H1 (cell line): ENCODE results near the gene TIMD4. TPM values are rescaled to one million over a fixed set of nuclear protein-coding genes. Genes with fewer than 3 reads are reported as not detected.

ENCODE experiments used
- CTCF ChIA-PET: fragments of 300-600 bp; sonication (Branson Sonifier 250); formaldehyde crosslinking; loops from one replicate; lab custom pipeline; 2021; ENCODE audit not compliant: partially characterized antibody; lab: Charles Lee
- POLR2A ChIA-PET: fragments of 300-600 bp; sonication (Branson Sonifier 250); formaldehyde crosslinking; loops from one replicate; lab custom pipeline; 2021; ENCODE audit warnings: inconsistent platforms; ENCODE audit not compliant: partially characterized antibody; lab: Charles Lee
- DNase-seq, 2 experiments: peaks; one replicate each; pipeline versions ENCODE4 v3.0.0 to v3.0.0-alpha.2; 2010 to 2022; ENCODE audit warnings: low spot score in 2 of 2, low read depth in 1 of 2, mixed read lengths in 1 of 2
- FAIRE-seq: peaks from 2 replicates; lab custom pipeline; 2011; peaks lifted over from hg19 to GRCh38; lab: Jason Lieb, UNC
- H2AFZ ChIP-seq: 2 replicates; pipeline ENCODE4 v1.8.1; 2012; ENCODE audit warnings: low read length, inconsistent platforms
- H2AK5ac ChIP-seq: 2 replicates; pipeline ENCODE4 v1.6.1; 2013; ENCODE audit warnings: low read depth, low read length
- H2BK120ac ChIP-seq: replicated peaks from 2 replicates; pipeline ENCODE3; 2013; ENCODE audit warnings: low read depth, low read length, inconsistent platforms
- H2BK12ac ChIP-seq: 2 replicates; pipeline ENCODE4 v1.6.1; 2013; ENCODE audit warnings: low read depth, low read length
- H2BK15ac ChIP-seq: 2 replicates; pipeline ENCODE4 v1.6.1; 2013; ENCODE audit warnings: low read length
- H2BK20ac ChIP-seq: 2 replicates; pipeline ENCODE4 v1.6.1; 2013; ENCODE audit warnings: low read length
- H2BK5ac ChIP-seq: 2 replicates; pipeline ENCODE4 v1.6.1; 2013; ENCODE audit warnings: low read depth, low read length
- H3K14ac ChIP-seq: 2 replicates; pipeline ENCODE4 v1.6.1; 2013; ENCODE audit warnings: inconsistent platforms; ENCODE audit not compliant: insufficient read length
- H3K18ac ChIP-seq: 2 replicates; pipeline ENCODE4 v1.6.1; 2013; ENCODE audit warnings: low read length; ENCODE audit errors: extremely low read depth
- H3K23ac ChIP-seq: 2 replicates; pipeline ENCODE4 v1.6.1; 2013; ENCODE audit warnings: inconsistent platforms; ENCODE audit not compliant: insufficient read length
- H3K23me2 ChIP-seq: 2 replicates; pipeline ENCODE4 v1.6.1; 2013; ENCODE audit warnings: low read depth, low read length
- H3K27ac ChIP-seq: 2 replicates; pipeline ENCODE4 v1.6.1; 2011; ENCODE audit warnings: low read depth, low read length, inconsistent platforms
- H3K27me3 ChIP-seq, 4 experiments: replicated peaks in 1 of 4; 1 replicate in 1 of 4; 2 replicates in 3 of 4; pipeline versions ENCODE4 v1.6.1 to v1.8.1; 2011 to 2013; ENCODE audit warnings: low read length in 3 of 4, mild to moderate bottlenecking in 3 of 4, inconsistent platforms in 2 of 4, mixed read lengths in 2 of 4, moderate library complexity in 1 of 4; ENCODE audit not compliant: control insufficient read depth in 3 of 4, insufficient read depth in 3 of 4; ENCODE audit errors: extremely low read depth in 1 of 4
- H3K36me3 ChIP-seq, 4 experiments: 2 replicates each; pipeline versions ENCODE4 v1.6.1 to v1.8.1; 2011 to 2013; ENCODE audit warnings: mild to moderate bottlenecking in 4 of 4, low read length in 3 of 4, moderate library complexity in 2 of 4, control low read depth in 1 of 4, inconsistent platforms in 1 of 4; ENCODE audit not compliant: insufficient read depth in 4 of 4, control insufficient read depth in 2 of 4
- H3K4ac ChIP-seq: replicated peaks from 2 replicates; pipeline ENCODE3; 2013; ENCODE audit warnings: low read length, low read depth, mixed read lengths, inconsistent platforms; ENCODE audit not compliant: insufficient read length
- H3K4me1 ChIP-seq, 4 experiments: replicated peaks in 1 of 4; 1 replicate in 1 of 4; 2 replicates in 3 of 4; pipeline versions ENCODE4 v1.6.1 to v1.8.1; 2011 to 2013; ENCODE audit warnings: low read length in 3 of 4, inconsistent platforms in 2 of 4, mixed read lengths in 1 of 4; ENCODE audit not compliant: insufficient read depth in 4 of 4, control insufficient read depth in 3 of 4
- H3K4me2 ChIP-seq, 2 experiments: 2 replicates each; pipeline versions ENCODE4 v1.6.1 to v1.8.1; 2011 to 2013; ENCODE audit warnings: low read depth in 2 of 2, low read length in 2 of 2, control low read depth in 1 of 2, inconsistent platforms in 1 of 2, mild to moderate bottlenecking in 1 of 2; ENCODE audit not compliant: insufficient read depth in 1 of 2
- H3K4me3 ChIP-seq, 4 experiments: fragments of 200-600, 300-600 bp in 1 of 4; sonication (generic), shearing (Covaris generic), sonication (Bioruptor Twin) in 1 of 4; 2 replicates each; pipeline versions ENCODE4 v1.5.1 to v1.8.1; 2011 to 2016; ENCODE audit warnings: low read length in 4 of 4, low read depth in 3 of 4, control low read depth in 2 of 4, inconsistent platforms in 2 of 4, mild to moderate bottlenecking in 2 of 4, mixed read lengths in 1 of 4, moderate library complexity in 1 of 4; ENCODE audit not compliant: insufficient read depth in 2 of 4; ENCODE audit errors: extremely low read depth in 1 of 4
- H3K56ac ChIP-seq: replicated peaks from 2 replicates; pipeline ENCODE3; 2013; ENCODE audit warnings: low read depth, mild to moderate bottlenecking, mixed read lengths, low read length, inconsistent platforms; ENCODE audit not compliant: insufficient read length
- H3K79me1 ChIP-seq: 2 replicates; pipeline ENCODE4 v1.6.1; 2013; ENCODE audit warnings: low read depth, low read length, control low read depth
- H3K79me2 ChIP-seq, 2 experiments: 2 replicates each; pipeline versions ENCODE4 v1.6.1 to v1.8.1; 2012 to 2013; ENCODE audit warnings: low read length in 2 of 2, mild to moderate bottlenecking in 2 of 2, inconsistent platforms in 1 of 2; ENCODE audit not compliant: insufficient read depth in 2 of 2, control insufficient read depth in 1 of 2
- H3K9ac ChIP-seq, 4 experiments: replicated peaks in 1 of 4; 1 replicate in 1 of 4; 2 replicates in 3 of 4; pipeline versions ENCODE4 v1.6.1 to v1.8.1; 2011 to 2013; ENCODE audit warnings: low read depth in 3 of 4, low read length in 3 of 4, control low read depth in 2 of 4, mild to moderate bottlenecking in 2 of 4, moderate library complexity in 2 of 4, inconsistent platforms in 1 of 4; ENCODE audit errors: extremely low read depth in 1 of 4
- H3K9me3 ChIP-seq, 2 experiments: 2 replicates each; pipeline versions ENCODE4 v1.6.1 to v1.8.1; 2012 to 2013; ENCODE audit warnings: mild to moderate bottlenecking in 2 of 2, moderate library complexity in 2 of 2, control low read depth in 1 of 2, inconsistent platforms in 1 of 2, low read depth in 1 of 2, low read length in 1 of 2, mixed read lengths in 1 of 2; ENCODE audit not compliant: insufficient read depth in 2 of 2
- H4K20me1 ChIP-seq, 2 experiments: replicated peaks in 1 of 2; 2 replicates each; pipeline versions ENCODE3 to v1.8.1; 2011 to 2013; ENCODE audit warnings: inconsistent platforms in 2 of 2, low read length in 2 of 2, mild to moderate bottlenecking in 1 of 2; ENCODE audit not compliant: insufficient read depth in 2 of 2, control insufficient read depth in 1 of 2
- H4K5ac ChIP-seq: 2 replicates; pipeline ENCODE4 v1.6.1; 2013; ENCODE audit warnings: low read length, low read depth, mixed read lengths, inconsistent platforms; ENCODE audit not compliant: insufficient read length
- H4K8ac ChIP-seq: 2 replicates; pipeline ENCODE4 v1.8.0; 2013; ENCODE audit warnings: mild to moderate bottlenecking, moderate library complexity, low read length, inconsistent platforms; ENCODE audit not compliant: insufficient read depth; ENCODE audit errors: extremely low read depth
- H4K91ac ChIP-seq: replicated peaks from 2 replicates; pipeline ENCODE3; 2013; ENCODE audit warnings: low read length, mixed read lengths, inconsistent platforms; ENCODE audit not compliant: insufficient read length
- ASH2L ChIP-seq: fragments of 200-600, 300-600 bp; sonication (generic); IDR thresholded peaks from one replicate; pipeline ENCODE4 v1.7.1; 2017; ENCODE audit warnings: low read length
- BCL11A ChIP-seq, 2 experiments: IDR thresholded peaks; one replicate each; pipeline ENCODE4 v1.6.1; 2011; ENCODE audit warnings: low read depth in 2 of 2, low read length in 2 of 2, mild to moderate bottlenecking in 2 of 2
- CEBPB ChIP-seq: IDR thresholded peaks from 2 replicates; pipeline ENCODE4 v1.6.1; 2012; ENCODE audit warnings: low read depth, low read length
- CTCF ChIP-seq, 3 experiments: IDR thresholded peaks; 1 replicate in 2 of 3; 2 replicates in 1 of 3; pipeline versions ENCODE4 v1.5.1 to v1.6.1; 2011; ENCODE audit warnings: low read length in 3 of 3, mild to moderate bottlenecking in 3 of 3, inconsistent platforms in 2 of 3, low read depth in 1 of 3, moderate library complexity in 1 of 3; ENCODE audit not compliant: insufficient read depth in 1 of 3; ENCODE audit errors: control extremely low read depth in 1 of 3
- E2F6 ChIP-seq: IDR thresholded peaks from 2 replicates; pipeline ENCODE4 v1.6.1; 2012; ENCODE audit warnings: inconsistent platforms
- GABPA ChIP-seq: IDR thresholded peaks from 2 replicates; pipeline ENCODE4 v1.6.1; 2011; ENCODE audit warnings: mild to moderate bottlenecking, low read length, moderate library complexity, borderline replicate concordance; ENCODE audit not compliant: insufficient read depth
- JUND ChIP-seq: IDR thresholded peaks from 2 replicates; pipeline ENCODE4 v1.6.1; 2011; ENCODE audit warnings: mild to moderate bottlenecking, improper control_type of control experiment, low read length
- POLR2A ChIP-seq, 2 experiments: IDR thresholded peaks; 1 replicate in 1 of 2; 2 replicates in 1 of 2; pipeline ENCODE4 v1.6.1; 2011; ENCODE audit warnings: low read depth in 2 of 2, low read length in 2 of 2, mild to moderate bottlenecking in 2 of 2; ENCODE audit errors: control extremely low read depth in 1 of 2
- TAF1 ChIP-seq: IDR thresholded peaks from 2 replicates; pipeline ENCODE4 v1.6.1; 2011; ENCODE audit warnings: mild to moderate bottlenecking, low read depth, low read length
- WGBS, 2 experiments: shearing (Covaris generic) in 1 of 2; methylation state at CpG; one replicate each; pipeline versions ENCODE4 v1.1.6 to v1.1.7; 2013 to 2015; ENCODE audit warnings: low lambda C conversion rate in 2 of 2, mixed read lengths in 2 of 2, inconsistent platforms in 1 of 2, low coverage in 1 of 2, missing lambda C conversion rate in 1 of 2; ENCODE audit not compliant: insufficient replicate concordance in 2 of 2, insufficient coverage in 1 of 2, insufficient read length in 1 of 2; ENCODE audit errors: extremely low coverage in 1 of 2, missing lambda C conversion rate in 1 of 2; 5-methylcytosine and 5-hydroxymethylcytosine counted together
- polyA plus RNA-seq, 7 experiments: library from polyadenylated mRNA; depleted of rRNA in 3 of 7; stranded (reverse) in 5 of 7; unstranded in 2 of 7; fragments of >200 nt in 5 of 7; fragments of 200-250 nt in 2 of 7; gene quantifications; 1 replicate in 5 of 7; 2 replicates in 1 of 7; 4 replicates in 1 of 7; pipeline versions ENCODE4 v1.2.1 to v1.2.3, GENCODE V29; 2011 to 2013; ENCODE audit warnings: missing spikeins in 2 of 7, mixed read lengths in 2 of 7
- total RNA-seq: library from RNA; stranded (reverse); fragmentation: NEBNext Ultra II Directional; extraction: Animal tissue kit (Norgen Biotek cat#: 25700); gene quantifications from 2 replicates; pipeline ENCODE4 v1.2.1, GENCODE V29; 2021
- TF ChIP-seq, protein P1 (sequence below): IDR thresholded peaks from 2 replicates; pipeline ENCODE4 v1.6.1; 2012; ENCODE audit warnings: inconsistent platforms

The TIMD4 gene
- total and polyA plus RNA-seq, 2 of the 8 experiments (the other 6 are each of a cell fraction or from before 2014, with no cell fraction given) = not detected

DNA sequence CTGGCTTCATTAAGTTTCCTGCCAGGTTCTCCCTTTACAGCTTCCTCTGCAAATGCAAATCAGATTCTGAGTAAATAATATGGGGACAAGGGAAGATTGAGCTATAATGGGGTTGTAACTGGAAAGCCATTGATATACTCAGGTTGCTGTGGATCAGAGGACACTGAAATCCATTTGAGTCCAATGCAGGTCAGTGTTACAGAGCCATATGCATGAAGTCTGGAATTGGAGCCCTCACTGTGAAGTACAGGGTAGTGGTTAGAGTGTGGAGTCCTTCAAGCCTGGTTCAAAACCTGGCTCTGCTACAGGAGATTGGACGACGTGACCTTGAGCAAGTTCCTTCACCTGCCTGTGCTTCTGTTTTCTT lies 48.7 kb downstream of the TIMD4 start:
- H2BK15ac ChIP-seq = no peak overlapping the region
- WGBS, 2 experiments = 22% methylated on average over 2 of the region's 2 CpGs; no CpG with 5 or more reads in 1 of the 2 experiments
- H3K23ac ChIP-seq = no peak overlapping the region
- H3K79me1 ChIP-seq = no peaks in the 10 kb centered on the region
- H3K4me3 ChIP-seq = no peak overlapping the region
- ChIA-PET POLR2A (interaction anchor here (0.6 to 1.6 kb wide), 11 partner anchors 10 to 1886 kb away, joined by 3 to 6 read pairs (median 3); no protein-coding TSS in a partner anchor), CTCF (interaction anchor here (0.6 to 1.4 kb wide), 6 partner anchors 19 to 370 kb away, joined by 3 to 7 read pairs (median 4); no protein-coding TSS in a partner anchor)
- DNase-seq (peak in 1 of 2 experiments; percentile 51), FAIRE-seq (no peak)
- H4K8ac ChIP-seq = no peak overlapping the region
- H3K18ac ChIP-seq = peak overlapping the region; percentile 20; the same call in 1 of the 2 replicates
- H2AFZ ChIP-seq = no peak overlapping the region
- H3K79me2 ChIP-seq = no peaks in the 10 kb centered on the region
- H3K27ac ChIP-seq = peak overlapping the region; percentile 78; the same call in 1 of the 2 replicates
- peaks cover 9 to 19% (median 15%) of the 10 kb centered on the region in 4 experiments; a peak in 6 of 7 replicates for H3K4me1 ChIP-seq
- peak overlapping the region; percentile 36; the same call in 1 of the 2 replicates for H2BK20ac ChIP-seq
- peak overlapping the region; percentile 69 for H2BK120ac ChIP-seq
- H3K23me2 ChIP-seq = peaks cover 2% of the 10 kb centered on the region; the same call in 1 of the 2 replicates
- H4K91ac ChIP-seq = peak overlapping the region; percentile 85
- H3K9me3 ChIP-seq = no peaks in the 10 kb centered on the region
- peaks cover 0 to 22% (median 5%) of the 10 kb centered on the region in 4 experiments; a peak in 5 of 7 replicates for H3K27me3 ChIP-seq
- H4K5ac ChIP-seq = peak overlapping the region; percentile 0
- H3K14ac ChIP-seq = no peak overlapping the region
- peak overlapping the region; percentile 94 for H2BK12ac ChIP-seq
- peak overlapping the region; percentile 60 to 61 for H3K4me2 ChIP-seq
- peak overlapping the region; percentile 15 for H3K4ac ChIP-seq
- H2AK5ac ChIP-seq = peak overlapping the region; percentile 98; the same call in 1 of the 2 replicates
- H3K9ac ChIP-seq = peak overlapping the region in 2 of 4 experiments; percentile 31 to 48; a peak in 3 of 7 replicates
- H3K36me3 ChIP-seq = no peaks in the 10 kb centered on the region
- H2BK5ac ChIP-seq = peak overlapping the region; percentile 99
- H3K56ac ChIP-seq = no peak overlapping the region
- no peaks in the 10 kb centered on the region for H4K20me1 ChIP-seq
- TF ChIP-seq E2F6 = no peak
- no peak for TF ChIP-seq BCL11A (IDR thresholded peaks at IDR 0.05; ENCODE audit: low read depth in 2 of 2, low read length in 2 of 2)
- no peak for TF ChIP-seq TAF1
- no peak for TF ChIP-seq CTCF (IDR thresholded peaks at IDR 0.05; ENCODE audit: control extremely low read depth in 1 of 3, insufficient read depth in 1 of 3, low read depth in 1 of 3, low read length in 3 of 3)
- TF ChIP-seq JUND = no peak
- TF ChIP-seq, protein P1, sequence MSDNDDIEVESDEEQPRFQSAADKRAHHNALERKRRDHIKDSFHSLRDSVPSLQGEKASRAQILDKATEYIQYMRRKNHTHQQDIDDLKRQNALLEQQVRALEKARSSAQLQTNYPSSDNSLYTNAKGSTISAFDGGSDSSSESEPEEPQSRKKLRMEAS = peak; percentile 3; the same call in 1 of the 2 replicates
- TF ChIP-seq POLR2A (IDR thresholded peaks at IDR 0.05; ENCODE audit: control extremely low read depth in 1 of 2, low read depth in 2 of 2, low read length in 2 of 2) = peak in 1 of 2 experiments; percentile 45; a peak in 1 of 3 replicates
- TF ChIP-seq GABPA = no peak
- TF ChIP-seq ASH2L = peak; percentile 52
- TF ChIP-seq CEBPB = no peak
